ENCODE data around the gene PAOX. TPM values are rescaled to one million over a fixed set of nuclear protein-coding genes. Genes with fewer than 3 reads are reported as not detected.

The PAOX gene
- total and polyA plus RNA-seq, 9 of the 15 experiments (the other 6 are each of a cell fraction or from before 2014, with no cell fraction given): 0.80 to 6.4 (median 2.6) TPM

DNA sequence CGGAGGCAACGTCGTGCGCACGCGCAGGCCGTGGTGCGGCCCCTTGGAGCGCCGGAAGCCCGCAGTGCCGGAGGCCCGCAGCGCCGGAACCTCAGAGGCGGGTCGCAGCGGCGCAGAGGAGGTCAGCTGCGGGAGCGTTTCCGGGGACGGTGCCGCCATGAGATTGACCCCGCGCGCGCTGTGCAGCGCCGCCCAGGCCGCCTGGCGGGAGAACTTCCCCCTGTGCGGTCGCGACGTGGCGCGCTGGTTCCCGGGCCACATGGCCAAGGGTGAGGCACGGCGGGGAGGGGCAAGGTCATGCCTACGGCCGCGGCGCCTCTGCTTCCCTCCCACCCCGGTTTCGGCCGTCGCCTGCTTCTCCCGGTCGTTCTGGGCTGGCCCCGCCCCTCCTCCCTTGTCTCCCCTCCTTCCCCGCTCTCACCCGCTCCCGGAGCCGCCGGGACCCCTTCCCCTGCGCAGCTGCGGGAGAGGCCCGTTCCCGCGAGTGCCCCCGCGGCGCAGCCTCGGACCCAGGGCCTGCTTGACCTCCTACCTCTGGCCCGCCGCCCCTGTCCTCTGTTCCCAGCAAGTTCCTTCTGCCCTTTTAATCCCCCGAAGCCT lies 15.1 kb downstream of the PAOX start, which contains the start of gene MTG1 (continued):
- TF ChIP-seq, protein P1, sequence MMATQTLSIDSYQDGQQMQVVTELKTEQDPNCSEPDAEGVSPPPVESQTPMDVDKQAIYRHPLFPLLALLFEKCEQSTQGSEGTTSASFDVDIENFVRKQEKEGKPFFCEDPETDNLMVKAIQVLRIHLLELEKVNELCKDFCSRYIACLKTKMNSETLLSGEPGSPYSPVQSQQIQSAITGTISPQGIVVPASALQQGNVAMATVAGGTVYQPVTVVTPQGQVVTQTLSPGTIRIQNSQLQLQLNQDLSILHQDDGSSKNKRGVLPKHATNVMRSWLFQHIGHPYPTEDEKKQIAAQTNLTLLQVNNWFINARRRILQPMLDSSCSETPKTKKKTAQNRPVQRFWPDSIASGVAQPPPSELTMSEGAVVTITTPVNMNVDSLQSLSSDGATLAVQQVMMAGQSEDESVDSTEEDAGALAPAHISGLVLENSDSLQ (IDR thresholded peaks at IDR 0.05): no peak; the same call in 1 of the 2 replicates
- TF ChIP-seq PHF8 (IDR thresholded peaks at IDR 0.05; ENCODE audit: borderline replicate concordance, low read length): peak; percentile 75; the same call in 1 of the 2 replicates
- no peak for TF ChIP-seq NCOA2 (IDR thresholded peaks at IDR 0.05; ENCODE audit: partially characterized antibody in 2 of 2)
- TF ChIP-seq SMAD1 (IDR thresholded peaks at IDR 0.05; ENCODE audit: low read depth, low read length, partially characterized antibody): no peak
- 0 out of 2 replicates have a peak, but pooled peaks have one; percentile 29 for TF ChIP-seq ZNF431 (CRISPR knock-in tag; IDR thresholded peaks at IDR 0.05)
- peak; percentile 82 for TF ChIP-seq POLR2A (conservative IDR thresholded peaks at IDR 0.05)
- no peak for TF ChIP-seq LEF1 (IDR thresholded peaks at IDR 0.05)
- TF ChIP-seq ZNF140 (CRISPR knock-in tag; IDR thresholded peaks at IDR 0.05): no peak
- TF ChIP-seq, protein P2, sequence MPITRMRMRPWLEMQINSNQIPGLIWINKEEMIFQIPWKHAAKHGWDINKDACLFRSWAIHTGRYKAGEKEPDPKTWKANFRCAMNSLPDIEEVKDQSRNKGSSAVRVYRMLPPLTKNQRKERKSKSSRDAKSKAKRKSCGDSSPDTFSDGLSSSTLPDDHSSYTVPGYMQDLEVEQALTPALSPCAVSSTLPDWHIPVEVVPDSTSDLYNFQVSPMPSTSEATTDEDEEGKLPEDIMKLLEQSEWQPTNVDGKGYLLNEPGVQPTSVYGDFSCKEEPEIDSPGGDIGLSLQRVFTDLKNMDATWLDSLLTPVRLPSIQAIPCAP (CRISPR knock-in tag; IDR thresholded peaks at IDR 0.05; ENCODE audit: borderline replicate concordance): no peak
- TF ChIP-seq, protein P3, sequence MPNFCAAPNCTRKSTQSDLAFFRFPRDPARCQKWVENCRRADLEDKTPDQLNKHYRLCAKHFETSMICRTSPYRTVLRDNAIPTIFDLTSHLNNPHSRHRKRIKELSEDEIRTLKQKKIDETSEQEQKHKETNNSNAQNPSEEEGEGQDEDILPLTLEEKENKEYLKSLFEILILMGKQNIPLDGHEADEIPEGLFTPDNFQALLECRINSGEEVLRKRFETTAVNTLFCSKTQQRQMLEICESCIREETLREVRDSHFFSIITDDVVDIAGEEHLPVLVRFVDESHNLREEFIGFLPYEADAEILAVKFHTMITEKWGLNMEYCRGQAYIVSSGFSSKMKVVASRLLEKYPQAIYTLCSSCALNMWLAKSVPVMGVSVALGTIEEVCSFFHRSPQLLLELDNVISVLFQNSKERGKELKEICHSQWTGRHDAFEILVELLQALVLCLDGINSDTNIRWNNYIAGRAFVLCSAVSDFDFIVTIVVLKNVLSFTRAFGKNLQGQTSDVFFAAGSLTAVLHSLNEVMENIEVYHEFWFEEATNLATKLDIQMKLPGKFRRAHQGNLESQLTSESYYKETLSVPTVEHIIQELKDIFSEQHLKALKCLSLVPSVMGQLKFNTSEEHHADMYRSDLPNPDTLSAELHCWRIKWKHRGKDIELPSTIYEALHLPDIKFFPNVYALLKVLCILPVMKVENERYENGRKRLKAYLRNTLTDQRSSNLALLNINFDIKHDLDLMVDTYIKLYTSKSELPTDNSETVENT (CRISPR knock-in tag; IDR thresholded peaks at IDR 0.05): peak; percentile 73; the same call in 1 of the 2 replicates
- TF ChIP-seq ESRRA (IDR thresholded peaks at IDR 0.05; ENCODE audit: borderline replicate concordance, low read depth): peak; percentile 97
- peak; percentile 95 for TF ChIP-seq HNRNPL (IDR thresholded peaks at IDR 0.05; ENCODE audit: low read depth, low read length)
- TF ChIP-seq ZFP30 (CRISPR knock-in tag; IDR thresholded peaks at IDR 0.05; ENCODE audit: borderline replicate concordance): no peak
- TF ChIP-seq KDM4B (IDR thresholded peaks at IDR 0.05; ENCODE audit: borderline replicate concordance in 2 of 2, low read depth in 1 of 2): peak in 1 of 2 experiments; percentile 78; a peak in 2 of 4 replicates
- TF ChIP-seq GABPB2 (CRISPR knock-in tag; conservative IDR thresholded peaks at IDR 0.05): no peak
- peak; percentile 96 for TF ChIP-seq NR2C2 (CRISPR knock-in tag; IDR thresholded peaks at IDR 0.05)
- TF ChIP-seq NR2C2 (tag; IDR thresholded peaks at IDR 0.05): peak; percentile 99
- TF ChIP-seq, protein P4, sequence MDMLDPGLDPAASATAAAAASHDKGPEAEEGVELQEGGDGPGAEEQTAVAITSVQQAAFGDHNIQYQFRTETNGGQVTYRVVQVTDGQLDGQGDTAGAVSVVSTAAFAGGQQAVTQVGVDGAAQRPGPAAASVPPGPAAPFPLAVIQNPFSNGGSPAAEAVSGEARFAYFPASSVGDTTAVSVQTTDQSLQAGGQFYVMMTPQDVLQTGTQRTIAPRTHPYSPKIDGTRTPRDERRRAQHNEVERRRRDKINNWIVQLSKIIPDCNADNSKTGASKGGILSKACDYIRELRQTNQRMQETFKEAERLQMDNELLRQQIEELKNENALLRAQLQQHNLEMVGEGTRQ (CRISPR knock-in tag; IDR thresholded peaks at IDR 0.05): peak; percentile 65
- no peak for TF ChIP-seq ZNF766 (CRISPR knock-in tag; conservative IDR thresholded peaks at IDR 0.05)
- no peak for TF ChIP-seq ZNF232 (CRISPR knock-in tag; IDR thresholded peaks at IDR 0.05)
- peak; percentile 55 for TF ChIP-seq HNRNPK (IDR thresholded peaks at IDR 0.05; ENCODE audit: low read depth, low read length, poor library complexity, severe bottlenecking)

Measured in K562 (cell line).